HUES64 (cell line): Measurements from ENCODE around the gene HOXC9.

Experiments
- H3K27ac ChIP-seq: 2 replicates; pipeline ENCODE4 v1.7.0; 2013; ENCODE audit warnings: low read depth, low read length, inconsistent platforms
- H3K27me3 ChIP-seq: 2 replicates; pipeline ENCODE4 v1.6.1; 2013; ENCODE audit warnings: mild to moderate bottlenecking, low read length; ENCODE audit not compliant: insufficient read depth
- H3K36me3 ChIP-seq: 2 replicates; pipeline ENCODE4 v1.6.1; 2013; ENCODE audit warnings: mild to moderate bottlenecking, low read length; ENCODE audit not compliant: insufficient read depth
- H3K4me1 ChIP-seq: 2 replicates; pipeline ENCODE4 v1.6.1; 2013; ENCODE audit warnings: mild to moderate bottlenecking, low read length, moderate library complexity; ENCODE audit not compliant: insufficient read depth
- H3K4me3 ChIP-seq: 2 replicates; pipeline ENCODE4 v1.5.1; 2013; ENCODE audit warnings: mild to moderate bottlenecking, low read length, moderate library complexity
- H3K9ac ChIP-seq: 2 replicates; pipeline ENCODE4 v1.6.1; 2013; ENCODE audit warnings: mild to moderate bottlenecking, low read depth, low read length
- H3K9me3 ChIP-seq: 2 replicates; pipeline ENCODE4 v1.6.1; 2013; ENCODE audit warnings: low read depth, low read length; ENCODE audit not compliant: insufficient read depth
- WGBS: fragments of 150-250, 120-280 bp; methylation state at CpG from one replicate; pipeline ENCODE4 v1.1.7; 2013; ENCODE audit warnings: missing lambda C conversion rate; 5-methylcytosine and 5-hydroxymethylcytosine counted together

HOXC9 gene

GRCh38 chr12:54015018-54015931, 15.3 kb downstream of the HOXC9 start:
- WGBS: 21% methylated on average over 20 of the region's 23 CpGs
- H3K36me3 ChIP-seq: no peaks in the 10 kb centered on the region
- peaks cover 100% of the 10 kb centered on the region for H3K27me3 ChIP-seq
- no peak overlapping the region for H3K9ac ChIP-seq
- H3K27ac ChIP-seq: no peak overlapping the region
- no peak overlapping the region for H3K4me3 ChIP-seq
- peaks cover 17% of the 10 kb centered on the region; the same call in 1 of the 2 replicates for H3K4me1 ChIP-seq
- no peaks in the 10 kb centered on the region for H3K9me3 ChIP-seq

DNA sequence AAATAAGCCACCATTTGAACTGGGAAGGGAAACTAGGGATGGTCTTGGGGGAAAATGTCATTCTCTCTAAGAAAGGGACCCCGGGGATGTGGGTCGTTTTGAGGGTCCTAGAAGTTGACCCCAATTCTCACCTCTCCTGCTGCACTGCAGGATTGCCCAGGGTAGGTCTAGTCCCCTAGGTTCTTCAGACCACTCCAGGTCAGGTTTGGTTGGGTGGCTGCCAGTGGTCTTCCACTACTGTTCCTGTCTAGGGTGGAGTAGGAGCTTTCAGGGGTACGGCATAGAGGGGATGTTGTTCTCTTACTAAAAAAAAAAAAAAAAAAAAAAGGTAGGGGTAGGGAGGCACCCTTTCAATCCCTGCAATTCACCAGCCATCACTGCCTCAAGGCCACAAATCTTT, 16.1 kb downstream of the HOXC9 start:
- WGBS: 43% methylated on average over 2 of the region's 3 CpGs
- Histone ChIP-seq H3K36me3 (no peaks in the 10 kb centered on the region), H3K27me3 (peaks cover 100% of the 10 kb centered on the region), H3K4me1 (peaks cover 17% of the 10 kb centered on the region; the same call in 1 of the 2 replicates), H3K27ac (no peak overlapping the region), H3K9me3 (no peaks in the 10 kb centered on the region), H3K4me3 (no peak overlapping the region), H3K9ac (no peak overlapping the region)

DNA sequence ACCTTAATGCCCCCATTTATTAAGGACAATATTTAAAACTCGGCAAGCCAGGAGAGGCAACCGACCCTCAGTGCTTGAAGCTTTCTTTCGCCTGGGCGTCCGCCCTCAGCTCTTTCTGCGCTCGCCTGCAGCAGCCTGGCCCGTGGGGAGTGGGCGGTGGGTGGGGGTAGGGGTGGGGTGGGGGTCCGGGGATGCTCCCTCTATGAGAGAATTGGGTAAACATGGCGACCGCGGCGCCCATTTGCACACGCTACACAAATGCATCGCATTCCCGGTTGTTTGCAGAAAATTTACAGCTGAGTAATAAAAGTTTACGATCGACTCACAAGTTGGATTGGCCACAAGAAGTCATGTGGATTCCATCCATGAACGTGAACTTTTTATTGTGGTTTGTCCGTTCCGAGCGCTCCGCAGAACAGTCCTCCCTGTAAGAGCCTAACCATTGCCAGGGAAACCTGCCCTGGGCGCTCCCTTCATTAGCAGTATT, 16.6 kb downstream of the HOXC9 start:
- Histone ChIP-seq H3K4me1 (peaks cover 17% of the 10 kb centered on the region; the same call in 1 of the 2 replicates), H3K9me3 (no peaks in the 10 kb centered on the region), H3K4me3 (no peak overlapping the region), H3K27ac (no peak overlapping the region), H3K27me3 (peaks cover 100% of the 10 kb centered on the region), H3K9ac (no peak overlapping the region), H3K36me3 (no peaks in the 10 kb centered on the region)
- 5% methylated on average over 20 of the region's 25 CpGs for WGBS

GRCh38 chr12:54017027-54017788, 17.2 kb downstream of the HOXC9 start:
- H3K9ac ChIP-seq: no peak overlapping the region
- peak overlapping the region; percentile 27; the same call in 1 of the 2 replicates for H3K4me3 ChIP-seq
- H3K27ac ChIP-seq: no peak overlapping the region
- H3K4me1 ChIP-seq: peaks cover 17% of the 10 kb centered on the region; the same call in 1 of the 2 replicates
- no peaks in the 10 kb centered on the region for H3K36me3 ChIP-seq
- 4% methylated on average over 21 of the region's 24 CpGs for WGBS
- peaks cover 100% of the 10 kb centered on the region for H3K27me3 ChIP-seq
- H3K9me3 ChIP-seq: no peaks in the 10 kb centered on the region

GRCh38 chr12:54017878-54018467, 18.0 kb downstream of the HOXC9 start:
- Histone ChIP-seq H3K9ac (no peak overlapping the region), H3K36me3 (no peaks in the 10 kb centered on the region), H3K9me3 (no peaks in the 10 kb centered on the region), H3K27ac (no peak overlapping the region), H3K4me1 (peaks cover 17% of the 10 kb centered on the region; the same call in 1 of the 2 replicates), H3K27me3 (peaks cover 100% of the 10 kb centered on the region), H3K4me3 (peak overlapping the region; percentile 37)
- WGBS: under 1% methylated on average over 34 of the region's 34 CpGs

- Histone ChIP-seq H3K27me3 (peaks cover 100% of the 10 kb centered on the region), H3K4me1 (peaks cover 18% of the 10 kb centered on the region; the same call in 1 of the 2 replicates), H3K9ac (no peak overlapping the region), H3K4me3 (peak overlapping the region; percentile 37), H3K9me3 (no peaks in the 10 kb centered on the region), H3K27ac (no peak overlapping the region), H3K36me3 (no peaks in the 10 kb centered on the region)
- WGBS: 6% methylated on average over 25 of the region's 29 CpGs
Measured at GRCh38 chr12:54018468-54018984, 18.6 kb downstream of the HOXC9 start.

DNA sequence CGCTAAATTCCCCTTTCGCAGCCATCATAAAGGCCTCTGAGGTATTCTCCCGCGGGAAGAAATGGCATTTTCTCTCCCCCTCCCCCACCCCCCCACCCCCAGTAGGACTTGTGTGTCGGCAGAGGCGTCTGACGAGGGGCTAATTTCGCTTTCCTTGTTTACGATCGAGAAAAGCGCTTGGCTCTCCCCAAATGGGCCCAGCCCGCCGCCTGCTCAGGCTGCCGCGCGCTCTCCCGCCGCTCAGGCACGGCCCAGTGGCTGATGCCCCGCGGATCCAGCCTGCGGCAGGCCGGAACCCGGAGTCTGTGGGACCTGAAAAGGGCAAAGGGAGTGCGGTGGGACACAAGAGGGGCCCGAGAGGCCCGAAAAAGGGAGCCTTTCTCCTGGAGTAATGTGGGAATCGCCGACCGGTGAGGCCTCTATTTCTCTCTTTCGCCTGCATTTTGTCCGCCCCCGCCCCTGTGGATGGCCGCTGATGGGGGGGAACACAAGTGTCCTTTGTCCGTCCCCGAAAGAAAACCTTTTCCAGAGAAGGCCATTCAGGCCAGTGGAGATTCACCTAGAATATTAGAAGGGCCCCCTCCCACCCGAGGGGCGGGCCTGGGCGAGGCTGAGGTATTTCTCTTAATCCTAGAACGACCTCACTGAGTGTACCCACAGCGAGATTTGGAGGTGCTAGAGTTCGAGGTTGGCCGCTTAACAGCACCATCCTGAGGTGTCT, 19.3 kb downstream of the HOXC9 start:
- H3K4me1 ChIP-seq: peaks cover 19% of the 10 kb centered on the region; the same call in 1 of the 2 replicates

GRCh38 chr12:54019924-54020590, 20.1 kb downstream of the HOXC9 start:
- H3K36me3 ChIP-seq: no peaks in the 10 kb centered on the region
- H3K9me3 ChIP-seq: no peaks in the 10 kb centered on the region
- H3K27ac ChIP-seq: no peak overlapping the region
- H3K9ac ChIP-seq: no peak overlapping the region
- H3K4me1 ChIP-seq: peaks cover 19% of the 10 kb centered on the region; the same call in 1 of the 2 replicates
- H3K27me3 ChIP-seq: peaks cover 100% of the 10 kb centered on the region
- WGBS: 10% methylated on average over 8 of the region's 10 CpGs
- no peak overlapping the region for H3K4me3 ChIP-seq

More for the DNA sequence above, 19.3 kb downstream of the HOXC9 start:
- H3K27ac ChIP-seq: no peak overlapping the region
- WGBS: under 1% methylated on average over 36 of the region's 43 CpGs
- H3K4me3 ChIP-seq: peak overlapping the region; percentile 14; the same call in 1 of the 2 replicates
- no peaks in the 10 kb centered on the region for H3K9me3 ChIP-seq
- H3K9ac ChIP-seq: no peak overlapping the region
- peaks cover 100% of the 10 kb centered on the region for H3K27me3 ChIP-seq
- no peaks in the 10 kb centered on the region for H3K36me3 ChIP-seq

DNA sequence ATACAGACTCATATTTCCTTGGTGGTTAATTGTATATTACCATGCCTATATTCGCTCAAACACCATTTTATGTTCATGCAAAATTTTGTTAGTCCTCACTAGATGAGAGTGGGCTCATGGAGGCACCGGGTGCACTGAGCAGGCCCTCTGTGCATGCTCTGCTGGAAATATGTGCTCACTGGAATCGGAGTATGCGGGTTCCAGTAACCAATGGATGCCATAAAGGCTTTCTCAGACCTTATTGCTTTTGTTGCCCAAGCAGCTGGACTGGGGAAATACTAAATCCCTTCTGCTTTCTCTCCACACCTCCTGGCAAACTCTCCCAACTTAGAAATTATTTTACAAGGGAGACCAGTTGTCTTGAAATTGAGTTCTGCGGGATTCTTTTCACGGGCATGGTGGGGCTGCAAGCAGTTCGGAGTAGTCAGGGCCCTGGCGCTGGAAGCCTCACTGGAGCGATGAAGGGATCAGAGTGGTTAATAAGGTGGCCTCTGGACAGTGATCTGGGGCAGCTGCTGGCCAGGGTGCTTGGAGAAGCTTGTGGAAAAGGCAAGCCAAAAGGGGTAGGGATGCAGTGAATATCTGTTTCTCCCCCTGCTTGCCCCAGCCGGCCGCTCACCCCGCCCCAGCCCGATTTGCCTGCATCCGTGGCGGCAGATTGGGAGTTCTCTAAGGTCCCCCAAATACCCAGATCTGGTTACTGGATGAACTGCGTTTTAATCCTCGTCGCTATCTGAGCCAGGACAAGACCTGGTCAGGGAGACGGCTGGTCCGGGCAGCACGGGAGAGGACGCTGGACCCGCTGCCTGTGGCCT, 20.8 kb downstream of the HOXC9 start:
- Histone ChIP-seq H3K36me3 (no peaks in the 10 kb centered on the region), H3K27me3 (peaks cover 100% of the 10 kb centered on the region), H3K4me3 (no peak overlapping the region), H3K9ac (no peak overlapping the region), H3K4me1 (peaks cover 19% of the 10 kb centered on the region; the same call in 1 of the 2 replicates), H3K27ac (no peak overlapping the region), H3K9me3 (no peaks in the 10 kb centered on the region)
- WGBS: 16% methylated on average over 23 of the region's 23 CpGs
